SK-N-SH (cell line): ENCODE measurements around the gene CFAP97. TPM values are rescaled to one million over a fixed set of nuclear protein-coding genes. Genes with fewer than 3 reads are reported as not detected.

Source experiments
- EP300 ChIP-seq, 2 experiments: IDR thresholded peaks; 2 replicates each; pipeline versions ENCODE4 v1.4.0 to v1.6.1; 2012; ENCODE audit warnings: borderline replicate concordance in 1 of 2, low read depth in 1 of 2, low read length in 1 of 2
- EZH2phosphoT487 ChIP-seq: fragments of 200-600 bp; sonication (generic); IDR thresholded peaks from 2 replicates; pipeline ENCODE4 v1.6.1; 2017; ENCODE audit warnings: low read depth, mixed run types, mild to moderate bottlenecking, antibody characterized with exemption, moderate library complexity, borderline replicate concordance
- FOXM1 ChIP-seq: IDR thresholded peaks from 2 replicates; pipeline ENCODE4 v1.4.0; 2012; ENCODE audit warnings: low read depth, mild to moderate bottlenecking
- GABPA ChIP-seq: IDR thresholded peaks from 2 replicates; pipeline ENCODE4 v1.4.0; 2012; ENCODE audit warnings: low read depth, mild to moderate bottlenecking
- JUND ChIP-seq: IDR thresholded peaks from 2 replicates; pipeline ENCODE4 v1.4.0; 2012
- NFIC ChIP-seq: IDR thresholded peaks from 2 replicates; pipeline ENCODE4 v1.4.0; 2012; ENCODE audit warnings: borderline replicate concordance
- RFX5 ChIP-seq: IDR thresholded peaks from 2 replicates; pipeline ENCODE4 v1.6.1; 2012; ENCODE audit warnings: mild to moderate bottlenecking, improper control_type of control experiment, low read length
- RXRA ChIP-seq: IDR thresholded peaks from 2 replicates; pipeline ENCODE4 v1.4.0; 2012; ENCODE audit warnings: low read depth, mild to moderate bottlenecking, borderline replicate concordance
- TAF1 ChIP-seq: IDR thresholded peaks from 2 replicates; pipeline ENCODE4 v1.6.1; 2012; ENCODE audit warnings: low read depth, mild to moderate bottlenecking, low read length, moderate library complexity, borderline replicate concordance
- polyA plus RNA-seq, 3 experiments: library from polyadenylated mRNA; depleted of rRNA; stranded (reverse); fragments of >200 nt; gene quantifications; 2 replicates each; pipeline ENCODE4 v1.2.3, GENCODE V29; 2012
- TF ChIP-seq, protein P1 (sequence below): fragments of 200-600 bp; sonication (generic); IDR thresholded peaks from 2 replicates; pipeline ENCODE4 v1.6.1; 2017; ENCODE audit warnings: antibody characterized with exemption, mild to moderate bottlenecking, moderate library complexity
- TF ChIP-seq, protein P2 (sequence below): IDR thresholded peaks from 2 replicates; pipeline ENCODE4 v1.4.0; 2012; ENCODE audit warnings: low read depth, borderline replicate concordance
- TF ChIP-seq, protein P3 (sequence below): IDR thresholded peaks from 2 replicates; pipeline ENCODE4 v1.6.1; 2012; ENCODE audit warnings: mild to moderate bottlenecking, low read depth, low read length, moderate library complexity

CFAP97 gene
- polyA plus RNA-seq, 1 of the 3 experiments (the other 2 are of a cell fraction), result 10.6 TPM

DNA sequence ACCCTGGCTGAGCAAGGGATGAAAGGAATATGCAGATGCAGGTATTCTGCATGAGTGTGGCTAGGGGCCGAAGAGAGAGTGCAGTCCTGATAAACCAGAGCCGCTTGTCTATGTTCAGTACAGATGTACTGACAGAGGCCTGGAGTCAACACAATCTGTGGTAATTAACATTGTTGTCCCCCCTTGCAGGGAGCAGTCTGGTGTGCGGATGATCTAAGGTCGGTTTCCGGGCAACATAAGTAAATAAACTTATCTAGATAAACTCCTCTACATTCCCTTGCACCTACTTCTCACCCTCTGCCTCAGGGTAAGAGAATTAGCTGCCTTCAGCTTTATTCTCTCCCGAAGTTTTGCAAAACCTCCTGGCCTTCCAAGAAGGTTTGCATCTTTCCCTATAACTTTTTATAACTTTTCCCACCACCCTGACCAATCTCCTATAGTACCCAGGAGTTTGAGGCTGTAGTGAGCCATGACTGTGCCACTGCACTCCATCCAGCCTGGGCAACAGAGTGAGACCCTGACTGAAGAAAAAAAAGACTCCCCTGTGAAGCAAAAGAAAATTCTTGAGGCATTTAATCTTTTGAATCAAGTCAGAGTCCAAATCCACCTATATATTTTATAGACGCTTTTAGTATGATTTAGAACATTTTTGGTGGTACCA lies 32.2 kb upstream of the CFAP97 start (continued):
- TF ChIP-seq, protein P1, sequence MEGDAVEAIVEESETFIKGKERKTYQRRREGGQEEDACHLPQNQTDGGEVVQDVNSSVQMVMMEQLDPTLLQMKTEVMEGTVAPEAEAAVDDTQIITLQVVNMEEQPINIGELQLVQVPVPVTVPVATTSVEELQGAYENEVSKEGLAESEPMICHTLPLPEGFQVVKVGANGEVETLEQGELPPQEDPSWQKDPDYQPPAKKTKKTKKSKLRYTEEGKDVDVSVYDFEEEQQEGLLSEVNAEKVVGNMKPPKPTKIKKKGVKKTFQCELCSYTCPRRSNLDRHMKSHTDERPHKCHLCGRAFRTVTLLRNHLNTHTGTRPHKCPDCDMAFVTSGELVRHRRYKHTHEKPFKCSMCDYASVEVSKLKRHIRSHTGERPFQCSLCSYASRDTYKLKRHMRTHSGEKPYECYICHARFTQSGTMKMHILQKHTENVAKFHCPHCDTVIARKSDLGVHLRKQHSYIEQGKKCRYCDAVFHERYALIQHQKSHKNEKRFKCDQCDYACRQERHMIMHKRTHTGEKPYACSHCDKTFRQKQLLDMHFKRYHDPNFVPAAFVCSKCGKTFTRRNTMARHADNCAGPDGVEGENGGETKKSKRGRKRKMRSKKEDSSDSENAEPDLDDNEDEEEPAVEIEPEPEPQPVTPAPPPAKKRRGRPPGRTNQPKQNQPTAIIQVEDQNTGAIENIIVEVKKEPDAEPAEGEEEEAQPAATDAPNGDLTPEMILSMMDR, result no peak
- TF ChIP-seq TAF1, result no peak
- TF ChIP-seq, protein P2, sequence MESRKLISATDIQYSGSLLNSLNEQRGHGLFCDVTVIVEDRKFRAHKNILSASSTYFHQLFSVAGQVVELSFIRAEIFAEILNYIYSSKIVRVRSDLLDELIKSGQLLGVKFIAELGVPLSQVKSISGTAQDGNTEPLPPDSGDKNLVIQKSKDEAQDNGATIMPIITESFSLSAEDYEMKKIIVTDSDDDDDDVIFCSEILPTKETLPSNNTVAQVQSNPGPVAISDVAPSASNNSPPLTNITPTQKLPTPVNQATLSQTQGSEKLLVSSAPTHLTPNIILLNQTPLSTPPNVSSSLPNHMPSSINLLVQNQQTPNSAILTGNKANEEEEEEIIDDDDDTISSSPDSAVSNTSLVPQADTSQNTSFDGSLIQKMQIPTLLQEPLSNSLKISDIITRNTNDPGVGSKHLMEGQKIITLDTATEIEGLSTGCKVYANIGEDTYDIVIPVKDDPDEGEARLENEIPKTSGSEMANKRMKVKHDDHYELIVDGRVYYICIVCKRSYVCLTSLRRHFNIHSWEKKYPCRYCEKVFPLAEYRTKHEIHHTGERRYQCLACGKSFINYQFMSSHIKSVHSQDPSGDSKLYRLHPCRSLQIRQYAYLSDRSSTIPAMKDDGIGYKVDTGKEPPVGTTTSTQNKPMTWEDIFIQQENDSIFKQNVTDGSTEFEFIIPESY, result no peak
- no peak for TF ChIP-seq JUND
- TF ChIP-seq EP300 (IDR thresholded peaks at IDR 0.05; ENCODE audit: borderline replicate concordance in 1 of 2, low read depth in 1 of 2, low read length in 1 of 2), result peak in 1 of 2 experiments; percentile 41; a peak in 1 of 4 replicates
- TF ChIP-seq, protein P3, sequence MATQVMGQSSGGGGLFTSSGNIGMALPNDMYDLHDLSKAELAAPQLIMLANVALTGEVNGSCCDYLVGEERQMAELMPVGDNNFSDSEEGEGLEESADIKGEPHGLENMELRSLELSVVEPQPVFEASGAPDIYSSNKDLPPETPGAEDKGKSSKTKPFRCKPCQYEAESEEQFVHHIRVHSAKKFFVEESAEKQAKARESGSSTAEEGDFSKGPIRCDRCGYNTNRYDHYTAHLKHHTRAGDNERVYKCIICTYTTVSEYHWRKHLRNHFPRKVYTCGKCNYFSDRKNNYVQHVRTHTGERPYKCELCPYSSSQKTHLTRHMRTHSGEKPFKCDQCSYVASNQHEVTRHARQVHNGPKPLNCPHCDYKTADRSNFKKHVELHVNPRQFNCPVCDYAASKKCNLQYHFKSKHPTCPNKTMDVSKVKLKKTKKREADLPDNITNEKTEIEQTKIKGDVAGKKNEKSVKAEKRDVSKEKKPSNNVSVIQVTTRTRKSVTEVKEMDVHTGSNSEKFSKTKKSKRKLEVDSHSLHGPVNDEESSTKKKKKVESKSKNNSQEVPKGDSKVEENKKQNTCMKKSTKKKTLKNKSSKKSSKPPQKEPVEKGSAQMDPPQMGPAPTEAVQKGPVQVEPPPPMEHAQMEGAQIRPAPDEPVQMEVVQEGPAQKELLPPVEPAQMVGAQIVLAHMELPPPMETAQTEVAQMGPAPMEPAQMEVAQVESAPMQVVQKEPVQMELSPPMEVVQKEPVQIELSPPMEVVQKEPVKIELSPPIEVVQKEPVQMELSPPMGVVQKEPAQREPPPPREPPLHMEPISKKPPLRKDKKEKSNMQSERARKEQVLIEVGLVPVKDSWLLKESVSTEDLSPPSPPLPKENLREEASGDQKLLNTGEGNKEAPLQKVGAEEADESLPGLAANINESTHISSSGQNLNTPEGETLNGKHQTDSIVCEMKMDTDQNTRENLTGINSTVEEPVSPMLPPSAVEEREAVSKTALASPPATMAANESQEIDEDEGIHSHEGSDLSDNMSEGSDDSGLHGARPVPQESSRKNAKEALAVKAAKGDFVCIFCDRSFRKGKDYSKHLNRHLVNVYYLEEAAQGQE, result no peak
- TF ChIP-seq EZH2phosphoT487, result no peak
- TF ChIP-seq RXRA, result no peak
- TF ChIP-seq FOXM1, result no peak
- TF ChIP-seq GABPA, result no peak
- no peak for TF ChIP-seq RFX5
- no peak for TF ChIP-seq NFIC
